ENCODE measurements around the gene ELL2.

The ELL2 gene

GRCh38 chr5:95956021-95956899, 5.4 kb downstream of the ELL2 start:
- no peak for DNase-seq (ENCODE audit: low spot score)

- DNase-seq (ENCODE audit: low spot score) = no peak
These were observed 6.9 kb downstream of the ELL2 start for GRCh38 chr5:95954716-95955115.

DNA sequence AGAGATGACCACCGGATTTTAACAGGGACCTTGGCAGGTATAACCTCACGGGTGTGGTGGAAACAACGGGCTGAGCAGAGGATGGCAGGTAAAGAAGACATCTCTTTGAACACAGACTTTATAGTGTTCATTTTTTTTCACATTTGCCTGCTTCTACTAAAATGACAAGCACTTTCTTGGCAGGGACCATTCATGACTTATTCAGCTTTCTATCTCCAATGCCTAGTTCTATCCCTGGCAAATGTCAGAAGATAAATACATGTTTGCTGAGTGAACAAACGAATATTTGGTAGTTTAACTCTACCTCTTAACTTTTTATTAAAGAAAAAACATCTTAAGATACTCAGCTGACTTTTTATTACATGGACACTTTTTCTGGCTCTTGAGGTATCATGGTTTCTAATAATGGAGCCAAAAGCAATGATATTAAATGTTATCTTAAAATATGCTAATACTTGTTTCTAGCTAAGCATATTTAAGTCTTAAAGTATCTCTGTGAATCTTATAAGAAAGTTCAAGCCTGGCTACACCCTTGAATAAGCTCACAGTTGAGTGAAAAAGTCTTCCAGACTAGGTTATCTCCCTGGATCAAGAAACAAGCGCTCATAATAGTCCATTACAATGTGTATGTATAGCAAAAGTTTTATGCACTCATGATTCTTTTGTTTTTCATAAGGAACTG, 8.5 kb downstream of the ELL2 start:
- no peak for DNase-seq (ENCODE audit: low spot score)

GRCh38 chr5:95951916-95952315, 9.7 kb downstream of the ELL2 start:
- no peak for DNase-seq (ENCODE audit: low spot score)

- DNase-seq (ENCODE audit: low spot score) = no peak
These were observed 11.8 kb downstream of the ELL2 start for GRCh38 chr5:95949810-95950209.

DNA sequence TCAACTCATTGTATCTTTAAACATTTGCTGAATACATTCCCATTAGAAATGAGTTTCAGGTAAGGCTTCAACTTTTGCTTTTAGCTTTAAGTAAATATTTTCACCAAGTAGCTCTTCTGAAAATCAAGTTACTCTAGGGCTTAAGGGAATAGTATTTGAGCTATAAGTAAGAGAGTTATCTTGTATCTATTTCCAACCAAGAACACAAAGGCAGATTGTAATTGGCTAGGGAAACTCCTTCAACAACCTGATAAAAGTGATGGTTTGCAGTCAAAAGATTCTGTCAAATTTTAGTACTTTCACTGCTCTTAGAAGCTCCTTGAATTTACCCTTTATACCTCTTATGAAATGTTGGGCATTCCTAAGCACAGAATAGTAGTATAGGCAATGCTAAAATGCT, 13.0 kb downstream of the ELL2 start:
- DNase-seq (ENCODE audit: low spot score) = no peak

DNA sequence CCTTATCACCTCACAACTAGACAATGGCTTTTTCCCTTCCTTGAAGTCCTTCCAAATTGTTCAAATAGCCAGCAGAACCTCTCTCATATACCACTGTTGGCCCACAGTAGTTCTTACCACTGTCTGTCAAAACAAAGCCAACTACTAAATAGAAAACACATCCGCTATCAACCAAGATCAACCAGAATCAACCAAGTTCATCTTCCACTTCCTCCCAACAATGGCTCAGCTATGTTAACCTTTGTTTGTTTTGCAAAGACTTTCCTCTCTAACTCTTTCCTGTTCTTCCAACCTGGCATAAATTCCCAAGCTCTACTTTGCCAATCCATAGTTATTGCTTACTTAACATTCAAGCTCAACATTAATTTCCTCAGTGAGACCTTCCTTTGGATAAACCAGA, 15.2 kb downstream of the ELL2 start:
- DNase-seq (ENCODE audit: low spot score) = no peak

DNA sequence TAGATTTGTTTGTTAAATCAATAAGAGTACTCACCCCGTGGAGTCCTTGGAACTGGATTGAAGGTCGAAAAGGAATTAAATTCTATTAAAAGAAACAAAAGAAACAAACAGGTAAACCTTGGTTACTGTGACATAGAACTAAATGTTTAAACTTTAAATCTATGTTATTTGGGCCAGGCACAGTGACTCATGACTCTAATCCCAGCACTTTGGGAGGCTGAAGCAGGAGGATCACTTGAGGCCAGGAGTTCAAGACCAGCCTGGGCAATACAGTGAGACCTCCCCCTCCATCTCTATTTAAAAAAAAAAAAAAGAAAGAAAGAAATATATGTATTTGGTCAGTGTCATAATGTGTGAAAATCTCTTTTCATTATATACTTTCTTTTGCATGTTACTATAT, 18.7 kb downstream of the ELL2 start:
- no peak for DNase-seq (ENCODE audit: low spot score)

- DNase-seq (ENCODE audit: low spot score) = no peak
These were observed 19.2 kb downstream of the ELL2 start for GRCh38 chr5:95942414-95942813.

DNA sequence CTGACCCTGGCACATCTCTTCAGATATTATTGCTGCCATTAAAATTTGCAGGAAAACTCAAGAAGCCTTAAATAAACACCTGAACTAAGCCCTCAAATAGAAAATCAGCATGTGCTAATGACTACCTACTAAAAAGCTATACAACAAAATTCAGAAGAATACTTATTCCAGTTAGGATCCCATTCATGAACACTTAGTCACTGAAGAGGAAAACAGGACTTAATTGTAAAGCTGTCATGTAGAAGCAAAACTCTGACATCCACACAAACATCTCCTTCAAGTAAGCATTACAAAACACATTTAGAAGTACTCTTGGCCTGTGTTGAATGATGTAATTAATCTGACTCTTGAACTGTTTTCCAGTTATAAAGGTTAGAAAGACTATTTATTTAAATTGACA, 19.9 kb downstream of the ELL2 start:
- DNase-seq (ENCODE audit: low spot score) = no peak

- no peak for DNase-seq (ENCODE audit: low spot score)
These were observed 20.6 kb downstream of the ELL2 start for GRCh38 chr5:95940758-95941682.

DNA sequence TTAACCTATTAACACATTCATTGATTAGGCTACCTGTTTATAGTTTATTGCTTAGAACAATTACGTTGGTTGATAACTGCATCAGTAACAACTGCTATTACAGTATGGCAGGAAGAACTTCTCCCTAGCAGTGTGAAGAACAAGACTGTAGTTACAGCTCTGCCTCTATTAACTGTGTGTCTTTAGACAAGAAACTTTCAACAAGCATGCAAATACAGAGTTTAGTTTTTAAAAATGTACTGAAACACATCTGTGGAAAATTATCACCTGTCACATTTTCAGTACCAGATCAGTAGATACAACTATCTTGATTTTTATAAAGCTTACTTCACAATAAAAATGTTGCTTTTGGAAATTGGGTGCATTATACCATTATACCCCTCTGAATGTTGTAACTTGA, 22.2 kb downstream of the ELL2 start:
- DNase-seq (ENCODE audit: low spot score) = no peak

DNA sequence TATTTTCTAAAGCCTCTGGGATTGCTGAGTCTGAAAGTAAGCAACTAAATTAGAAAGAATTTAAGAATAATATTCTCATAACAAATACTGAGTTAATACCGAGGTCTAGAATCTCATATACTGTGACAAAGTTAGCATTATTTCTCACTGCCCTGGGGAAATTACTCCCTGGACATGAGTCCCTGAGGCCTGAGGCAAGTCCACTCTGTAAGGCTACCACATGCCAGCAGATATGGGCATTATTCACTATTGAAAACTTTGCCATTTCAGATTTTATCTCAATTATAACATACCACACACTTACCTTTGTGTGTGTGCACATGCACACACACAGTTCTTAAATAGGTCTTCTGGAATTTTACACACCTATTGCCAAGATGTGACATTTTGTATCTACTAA, 22.9 kb downstream of the ELL2 start:
- no peak for DNase-seq (ENCODE audit: low spot score)

- no peak for DNase-seq (ENCODE audit: low spot score)
These were observed 23.3 kb downstream of the ELL2 start for GRCh38 chr5:95938347-95938746.

GRCh38 chr5:95937607-95938152, 24.0 kb downstream of the ELL2 start:
- DNase-seq (ENCODE audit: low spot score) = no peak

DNA sequence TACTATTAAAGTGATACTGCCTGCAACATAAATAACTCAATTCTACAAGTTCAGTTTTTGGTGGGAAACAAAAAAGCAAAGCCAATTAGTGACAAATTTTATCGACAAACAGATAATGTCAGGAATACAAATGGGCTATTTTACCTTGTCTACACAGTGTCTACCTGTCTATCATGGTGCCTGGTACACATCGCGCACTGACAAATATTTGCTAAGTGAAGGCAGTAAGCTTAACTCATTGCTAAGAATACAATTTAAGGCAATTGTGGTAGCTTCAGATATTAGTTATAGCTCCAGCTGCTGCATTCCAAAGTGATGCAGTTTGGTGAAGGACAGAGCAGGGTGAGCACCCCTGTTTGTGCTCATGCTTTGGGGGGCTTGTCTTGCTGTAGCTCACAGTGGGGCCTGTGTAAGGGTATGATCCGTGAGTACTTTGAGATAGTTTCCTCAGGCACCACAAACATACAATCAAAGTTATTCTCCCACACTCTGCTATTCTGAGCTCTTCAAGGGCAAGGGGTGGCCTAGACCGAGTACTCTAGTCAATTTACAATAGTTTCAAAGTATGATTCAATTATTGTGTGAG, 24.7 kb downstream of the ELL2 start:
- no peak for DNase-seq (ENCODE audit: low spot score)

DNA sequence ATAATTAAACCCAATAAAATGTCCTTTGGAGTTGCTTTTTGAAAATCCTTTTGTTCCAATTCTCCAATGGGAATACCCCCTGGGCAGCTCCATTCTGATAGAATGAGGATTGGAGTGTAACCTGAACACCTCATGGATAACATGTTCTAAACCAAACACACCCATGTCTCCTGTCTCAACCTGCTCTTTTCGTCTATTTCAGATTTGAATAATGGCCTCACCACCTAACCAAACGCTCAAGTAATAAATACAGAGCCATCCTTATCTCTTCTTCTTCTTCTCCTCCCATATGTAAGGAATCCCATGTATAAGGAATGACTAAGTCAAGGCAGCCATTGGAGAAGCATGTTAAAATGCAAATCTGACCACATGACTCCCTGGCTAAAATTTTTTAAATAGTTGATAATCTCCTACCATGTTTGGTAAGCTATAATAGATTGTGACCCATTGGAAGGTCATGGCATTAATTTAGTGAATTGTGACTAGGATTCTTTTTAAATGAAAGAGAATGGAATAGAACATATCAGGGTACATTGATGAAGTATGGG, 26.0 kb downstream of the ELL2 start:
- no peak for DNase-seq (ENCODE audit: low spot score)

DNA sequence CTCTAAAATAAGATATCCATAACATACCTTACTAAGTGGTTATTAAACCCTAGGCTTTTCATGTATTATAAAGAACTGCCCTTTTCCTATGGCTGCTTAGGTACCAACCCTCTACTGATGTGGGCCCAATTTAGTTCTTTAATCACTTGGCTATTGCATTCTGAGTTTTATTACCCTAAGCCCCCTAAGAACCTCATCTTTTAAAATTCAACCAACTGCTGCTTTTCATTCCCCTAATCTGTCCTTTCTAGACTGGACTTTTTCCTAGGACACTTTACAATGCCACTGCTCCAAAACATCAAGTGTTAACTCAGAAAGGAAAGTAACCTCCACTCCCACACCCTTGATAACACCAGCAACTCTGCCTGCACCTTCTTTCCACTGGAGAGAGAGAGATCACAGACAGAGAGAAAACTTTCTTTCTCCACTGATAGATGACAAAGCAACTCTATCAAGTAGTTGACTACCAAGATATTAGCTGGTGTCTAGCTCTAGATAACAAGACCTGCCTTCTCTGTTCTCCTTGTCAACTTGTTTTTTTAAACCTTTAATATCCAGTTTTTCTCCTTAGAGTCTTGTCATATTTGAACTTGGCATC, 27.3 kb downstream of the ELL2 start:
- no peak for DNase-seq (ENCODE audit: low spot score)

DNA sequence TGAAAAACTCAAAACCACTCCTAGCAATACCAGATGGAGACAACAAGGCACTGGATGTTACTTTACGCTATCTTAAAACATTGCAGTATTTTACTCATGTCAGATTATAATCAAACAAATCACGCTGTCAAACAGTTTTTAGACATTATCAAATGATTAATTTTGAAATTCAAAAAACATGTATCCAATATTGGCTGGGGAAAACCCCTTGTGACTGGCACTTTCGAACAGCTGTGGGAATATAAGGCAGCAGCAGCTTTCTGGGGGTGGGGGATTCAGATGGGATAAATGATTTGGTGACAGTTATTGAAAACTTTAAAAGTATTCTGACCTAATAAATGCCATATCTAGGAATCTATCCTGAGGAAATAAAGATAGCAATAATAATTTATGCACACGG, 28.7 kb downstream of the ELL2 start:
- DNase-seq (ENCODE audit: low spot score) = no peak

DNA sequence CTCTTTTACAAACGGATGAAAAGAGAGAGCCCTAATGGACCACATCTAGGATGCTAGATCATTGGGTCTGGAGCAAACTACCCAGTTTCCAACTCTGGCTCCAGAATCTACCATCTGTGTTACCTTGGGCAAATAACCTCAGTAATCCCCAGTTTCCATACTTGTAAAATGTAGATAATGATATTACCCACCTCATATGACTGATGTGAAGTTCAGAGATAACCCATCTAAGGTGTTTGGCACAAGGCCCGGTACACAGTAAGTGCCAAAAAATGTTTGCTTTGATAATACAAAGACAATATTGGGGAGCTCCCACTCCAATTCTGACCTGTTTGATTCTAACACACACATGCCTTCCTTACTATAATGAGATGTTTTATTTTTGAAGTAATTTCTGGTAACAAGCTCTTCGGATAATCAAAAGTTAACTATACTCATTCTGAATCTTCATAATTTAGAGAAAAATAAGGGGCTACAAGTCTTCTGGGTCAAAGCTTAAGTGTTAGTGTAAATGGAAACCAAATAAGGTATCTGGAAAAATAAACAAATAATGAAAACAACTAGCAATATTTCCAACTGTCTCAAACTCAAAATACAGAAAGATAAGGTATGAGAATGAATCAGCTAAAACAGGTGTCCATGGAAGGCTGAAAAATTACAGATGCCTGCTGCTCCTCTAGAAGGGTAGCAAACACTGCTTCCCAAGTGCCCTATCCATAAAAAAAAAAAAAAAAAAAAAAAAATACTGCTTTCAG, 30.4 kb downstream of the ELL2 start:
- DNase-seq (ENCODE audit: low spot score) = no peak

Data from left forelimb (tissue), 1 donor.